Panc1 (cell line): ENCODE results near the gene MORC4. TPM values are rescaled to one million over a fixed set of nuclear protein-coding genes. Genes with fewer than 3 reads are reported as not detected.

Source experiments
- ATAC-seq: fragments of 200-7000 bp; cut with Tn5 transposase; 2 replicates; pipeline ENCODE4 v1.9.1; 2020; ENCODE audit warnings: mild to moderate bottlenecking, moderate library complexity
- BruUV-seq: library from RNA; stranded (reverse); fragments of 400-500 nt; replicated peaks from 2 replicates; lab custom pipeline; 2021; lab: Mats Ljungman, UMichigan
- CTCF ChIA-PET: fragments of 300-600 bp; sonication (Branson Sonifier 250); formaldehyde crosslinking; loops from one replicate; lab custom pipeline; 2022; ENCODE audit warnings: antibody characterized with exemption; lab: Charles Lee
- POLR2A ChIA-PET: fragments of 300-600 bp; sonication (Branson Sonifier 250); formaldehyde crosslinking; loops from one replicate; lab custom pipeline; 2022; ENCODE audit warnings: antibody characterized with exemption; lab: Charles Lee
- DNase-seq: peaks from one replicate; pipeline ENCODE4 v3.0.0-alpha.2; 2010; ENCODE audit warnings: low read depth, low spot score
- H3K27ac ChIP-seq: 2 replicates; pipeline ENCODE4 v1.5.1; 2011; ENCODE audit warnings: mild to moderate bottlenecking, low read length, inconsistent platforms
- H3K27me3 ChIP-seq: fragments of 200-500 bp; sonication (Bioruptor generic); 2 replicates; pipeline ENCODE4 v1.6.0; 2014; ENCODE audit warnings: low read length, inconsistent platforms; ENCODE audit not compliant: control insufficient read depth, insufficient read depth
- H3K36me3 ChIP-seq: fragments of 200-500 bp; sonication (Bioruptor generic); 2 replicates; pipeline ENCODE4 v1.5.1; 2014; ENCODE audit warnings: inconsistent platforms, mild to moderate bottlenecking, low read length, moderate library complexity; ENCODE audit not compliant: control insufficient read depth, insufficient read depth
- H3K4me1 ChIP-seq: 2 replicates; pipeline ENCODE4 v1.5.1; 2011; ENCODE audit warnings: inconsistent platforms, mild to moderate bottlenecking, low read length, moderate library complexity; ENCODE audit not compliant: control insufficient read depth, insufficient read depth
- H3K4me3 ChIP-seq, 2 experiments: 2 replicates each; pipeline ENCODE4 v1.5.1; 2011 to 2012; ENCODE audit warnings: low read depth in 2 of 2, low read length in 2 of 2, mild to moderate bottlenecking in 2 of 2, inconsistent platforms in 1 of 2, moderate library complexity in 1 of 2
- H3K9me3 ChIP-seq: fragments of 200-500 bp; sonication (Bioruptor generic); 2 replicates; pipeline ENCODE4 v1.5.1; 2014; ENCODE audit warnings: low read depth, mild to moderate bottlenecking, inconsistent platforms, low read length, moderate library complexity; ENCODE audit not compliant: control insufficient read depth, insufficient read depth
- CTCF ChIP-seq: fragments of 450-650 bp; IDR thresholded peaks from 2 replicates; pipeline ENCODE4 v1.5.1; 2017; ENCODE audit warnings: mild to moderate bottlenecking
- POLR2AphosphoS5 ChIP-seq: IDR thresholded peaks from 2 replicates; pipeline ENCODE4 v1.6.1; 2012; ENCODE audit warnings: mild to moderate bottlenecking, low read depth, low read length, moderate library complexity
- REST ChIP-seq, 2 experiments: IDR thresholded peaks; 2 replicates each; pipeline ENCODE4 v1.6.1; 2011 to 2012; ENCODE audit warnings: low read depth in 2 of 2, control low read depth in 1 of 2, low read length in 1 of 2, mild to moderate bottlenecking in 1 of 2, moderate library complexity in 1 of 2; ENCODE audit not compliant: insufficient read depth in 1 of 2
- SIN3A ChIP-seq: IDR thresholded peaks from 2 replicates; pipeline ENCODE4 v1.6.1; 2012; ENCODE audit warnings: low read depth, mild to moderate bottlenecking, low read length, moderate library complexity, borderline replicate concordance; ENCODE audit not compliant: insufficient read depth
- TCF7L2 ChIP-seq: IDR thresholded peaks from 2 replicates; pipeline ENCODE4 v1.6.1; 2011; ENCODE audit warnings: mild to moderate bottlenecking, low read depth, low read length, inconsistent platforms
- in situ Hi-C: cut with HindIII; loops from 2 replicates; pipeline ENCODE4 v1.10.0; 2016; ENCODE audit warnings: low sequenced_read_pairs, low pct_unique_long_range_greater_than_20kb
- intact Hi-C: fragments of 100-400 bp; cut with micrococcal nuclease; formaldehyde crosslinking; loops from one replicate; pipeline ENCODE4 v1.10.0; 2022; ENCODE audit not compliant: unreplicated experiment
- total RNA-seq: library from RNA; stranded (reverse); gene quantifications from one replicate; pipeline ENCODE4 v1.2.1, GENCODE V29; 2021; ENCODE audit not compliant: unreplicated experiment

MORC4 gene
- total RNA-seq, 1 experiment from 2014 or later = 7.4 TPM

GRCh38 chrX:107008034-107008433 is 8.0 kb upstream of the MORC4 start:
- Histone ChIP-seq H3K36me3 (no peaks in the 10 kb centered on the region), H3K27me3 (no peaks in the 10 kb centered on the region; the same call in 1 of the 2 replicates), H3K4me1 (no peaks in the 10 kb centered on the region), H3K9me3 (no peaks in the 10 kb centered on the region), H3K27ac (no peak overlapping the region), H3K4me3 (no peak overlapping the region)
- intact Hi-C loops (no loop called here), in situ Hi-C loops (no loop called here)
- CTCF ChIA-PET = no interaction called here
- TF ChIP-seq CTCF (no peak), POLR2AphosphoS5 (no peak), REST (IDR thresholded peaks at IDR 0.05; ENCODE audit: insufficient read depth in 1 of 2, low read depth in 2 of 2, low read length in 1 of 2) (no peak), SIN3A (no peak), TCF7L2 (no peak)
- ATAC-seq (no peak), DNase-seq (no peak)
- POLR2A ChIA-PET = interaction anchor here (0.7 kb wide), 1 partner anchor 487 kb away, joined by 3 read pairs; no protein-coding TSS in a partner anchor
- no TSS peak for BruUV-seq

- TF ChIP-seq POLR2AphosphoS5 = no peak
- TF ChIP-seq CTCF = peak; percentile 86
- peak; percentile 86 for ATAC-seq
- Histone ChIP-seq H3K36me3 (no peaks in the 10 kb centered on the region; the same call in 1 of the 2 replicates), H3K4me1 (peaks cover 7% of the 10 kb centered on the region; the same call in 1 of the 2 replicates), H3K4me3 (peak overlapping the region; percentile 54 to 88), H3K27ac (no peak overlapping the region), H3K27me3 (no peaks in the 10 kb centered on the region; the same call in 1 of the 2 replicates), H3K9me3 (no peaks in the 10 kb centered on the region)
- intact Hi-C loops = no loop called here
- BruUV-seq = no TSS peak
- CTCF ChIA-PET = interaction anchor here (0.6 to 0.7 kb wide), 2 partner anchors 430 to 1071 kb away, joined by 3 to 9 read pairs; no protein-coding TSS in a partner anchor
- in situ Hi-C loops = no loop called here
- POLR2A ChIA-PET = interaction anchor here (0.6 kb wide), 1 partner anchor 223 kb away, joined by 3 read pairs; no protein-coding TSS in a partner anchor
- DNase-seq = peak; percentile 36
These were observed 723 bp downstream of the MORC4 start for GRCh38 chrX:106999002-106999975.
